Stomach (tissue), 9 donors: ENCODE results near the gene UCHL1. TPM values are rescaled to one million over a fixed set of nuclear protein-coding genes. Genes with fewer than 3 reads are reported as not detected.

Experiments used
- DNase-seq, 2 donors: peaks; one replicate each; pipeline versions ENCODE4 v3.0.0 to v3.0.0-alpha.2; 2013 to 2019
- H3K27ac ChIP-seq, 5 donors: fragments of 200-600 bp in 4 of 5; sonication (generic) in 4 of 5; one replicate each; pipeline ENCODE4 v1.5.1; 2013 to 2019; ENCODE audit warnings: mild to moderate bottlenecking in 1 of 5, moderate library complexity in 1 of 5
- H3K27me3 ChIP-seq, 3 donors: fragments of 200-600 bp; sonication (generic); one replicate each; pipeline ENCODE4 v1.5.1; 2017 to 2019; ENCODE audit warnings: mixed run types in 1 of 3
- H3K36me3 ChIP-seq, 4 donors: fragments of 200-600 bp; sonication (generic); 1 replicate in 3 of 4; 2 replicates in 1 of 4; pipeline ENCODE4 v1.5.1; 2016 to 2019
- H3K4me1 ChIP-seq, 4 donors: fragments of 200-600 bp; sonication (generic); one replicate each; pipeline ENCODE4 v1.5.1; 2016 to 2019
- H3K4me3 ChIP-seq, 4 donors: fragments of 200-600 bp; sonication (generic) in 3 of 4; one replicate each; pipeline ENCODE4 v1.5.1; 2016 to 2019; ENCODE audit warnings: mild to moderate bottlenecking in 1 of 4
- H3K9me3 ChIP-seq, 4 donors: fragments of 200-600 bp; sonication (generic); one replicate each; pipeline ENCODE4 v1.5.1; 2016 to 2019
- CTCF ChIP-seq, 7 experiments: fragments of 450-650 bp in 4 of 7; fragments of 200-600 bp in 3 of 7; sonication (generic) in 3 of 7; IDR thresholded peaks; one replicate each; pipeline ENCODE4 v1.5.1; 2016 to 2019; ENCODE audit warnings: antibody characterized with exemption in 7 of 7, control low read depth in 2 of 7, mild to moderate bottlenecking in 1 of 7
- EP300 ChIP-seq: sonication (generic); formaldehyde crosslinking; IDR thresholded peaks from one replicate; pipeline ENCODE4 v1.6.1; 2017; ENCODE audit warnings: antibody characterized with exemption
- POLR2A ChIP-seq, 4 donors: fragments of 450-650 bp; IDR thresholded peaks; one replicate each; pipeline ENCODE4 v1.6.1; 2016; ENCODE audit warnings: antibody characterized with exemption in 4 of 4, control low read depth in 2 of 4, mild to moderate bottlenecking in 1 of 4, moderate library complexity in 1 of 4
- POLR2AphosphoS5 ChIP-seq, 3 donors: sonication (generic); formaldehyde crosslinking; IDR thresholded peaks; one replicate each; pipeline ENCODE4 v1.6.1; 2016; ENCODE audit warnings: antibody characterized with exemption in 3 of 3
- WGBS, 5 donors: extraction: QIAGEN DNeasy Blood & Tissue Kit in 3 of 5; methylation state at CpG; one replicate each; pipeline versions ENCODE4 v1.1.5 to v1.1.7; 2013 to 2018; 5-methylcytosine and 5-hydroxymethylcytosine counted together
- intact Hi-C: fragments of 100-400 bp; cut with DNase I; formaldehyde crosslinking; loops from one replicate; pipeline ENCODE4 v1.15.1; 2023; ENCODE audit warnings: low total_unique reads
- polyA plus RNA-seq, 3 donors: library from polyadenylated mRNA; stranded (reverse); fragments of 200-250 nt; gene quantifications; one replicate each; pipeline ENCODE4 v1.2.3, GENCODE V29; 2013
- total RNA-seq, 5 donors: library from RNA; depleted of rRNA; stranded (reverse); fragments of >200 nt; gene quantifications; one replicate each; pipeline versions ENCODE4 v1.1.0 to v1.2.3, GENCODE V29; 2014 to 2016
- donor health status: healthy with polysubstance abuse.
- donor health status: Bipolar disorder and iron deficiency.
- donor health status: healthy.

UCHL1 gene
- total and polyA plus RNA-seq, 8 donors = 4.6 to 43.4 (median 18.7) TPM

GRCh38 chr4:41258783-41259182 lies 2.1 kb downstream of the UCHL1 start:
- TF ChIP-seq CTCF (IDR thresholded peaks at IDR 0.05) (no peak), POLR2AphosphoS5 (IDR thresholded peaks at IDR 0.05) (no peak), EP300 (no peak), POLR2A (IDR thresholded peaks at IDR 0.05) (no peak)
- Histone ChIP-seq H3K36me3 (no peaks in the 10 kb centered on the region), H3K27me3 (peaks cover 0 to 51% (median 19%) of the 10 kb centered on the region in 3 donors), H3K4me1 (peaks cover 9 to 20% (median 17%) of the 10 kb centered on the region in 4 donors), H3K4me3 (no peak overlapping the region), H3K9me3 (no peaks in the 10 kb centered on the region), H3K27ac (no peak overlapping the region)
- intact Hi-C loops = loop anchor here (10.0 kb wide), 1 partner anchor 626 kb away; no protein-coding TSS in a partner anchor
- peak in 1 of 2 donors; percentile 68 for DNase-seq
- WGBS, 5 donors = 62 to 73% (median 71%) methylated on average over 5 of the region's 5 CpGs

GRCh38 chr4:41260116-41260733 lies 3.5 kb downstream of the UCHL1 start:
- H3K27ac ChIP-seq = no peak overlapping the region
- intact Hi-C loops = no loop called here
- H3K4me3 ChIP-seq = no peak overlapping the region
- H3K36me3 ChIP-seq = no peaks in the 10 kb centered on the region
- TF ChIP-seq EP300 = no peak
- no peaks in the 10 kb centered on the region for H3K9me3 ChIP-seq
- peaks cover 0 to 42% (median 19%) of the 10 kb centered on the region in 3 donors for H3K27me3 ChIP-seq
- peaks cover 9 to 20% (median 17%) of the 10 kb centered on the region in 4 donors for H3K4me1 ChIP-seq
- 83 to 93% (median 89%) methylated on average over 9 of the region's 9 CpGs for WGBS, 5 donors
- no peak for DNase-seq

- TF ChIP-seq CTCF (IDR thresholded peaks at IDR 0.05) (no peak), EP300 (no peak), POLR2AphosphoS5 (IDR thresholded peaks at IDR 0.05) (no peak), POLR2A (IDR thresholded peaks at IDR 0.05) (no peak)
- Histone ChIP-seq H3K4me3 (no peak overlapping the region), H3K4me1 (peaks cover 4 to 9% (median 8%) of the 10 kb centered on the region in 4 donors), H3K27ac (no peak overlapping the region), H3K9me3 (no peaks in the 10 kb centered on the region), H3K36me3 (no peaks in the 10 kb centered on the region), H3K27me3 (peaks cover 0 to 22% (median 7%) of the 10 kb centered on the region in 3 donors)
- DNase-seq = no peak
- intact Hi-C loops = no loop called here
- 93 to 96% (median 93%) methylated on average over 6 of the region's 6 CpGs for WGBS, 5 donors
Observed at GRCh38 chr4:41262198-41262597, 5.5 kb downstream of the UCHL1 start.

- Histone ChIP-seq H3K4me3 (no peak overlapping the region), H3K27me3 (peaks cover 0 to 7% (median 0%) of the 10 kb centered on the region in 3 donors), H3K36me3 (no peaks in the 10 kb centered on the region), H3K27ac (no peak overlapping the region), H3K9me3 (no peaks in the 10 kb centered on the region), H3K4me1 (no peaks in the 10 kb centered on the region)
- 67 to 78% (median 71%) methylated on average over 1 of the region's 1 CpG for WGBS, 5 donors
- intact Hi-C loops = no loop called here
- no peak for TF ChIP-seq POLR2AphosphoS5 (IDR thresholded peaks at IDR 0.05)
- no peak for TF ChIP-seq CTCF (IDR thresholded peaks at IDR 0.05)
- TF ChIP-seq EP300 = no peak
- no peak for TF ChIP-seq POLR2A (IDR thresholded peaks at IDR 0.05)
- no peak for DNase-seq
Observed at GRCh38 chr4:41264212-41264611, 7.5 kb downstream of the UCHL1 start.

GRCh38 chr4:41267997-41268396 lies 11.3 kb downstream of the UCHL1 start:
- Histone ChIP-seq H3K27me3 (no peaks in the 10 kb centered on the region), H3K4me1 (no peaks in the 10 kb centered on the region), H3K27ac (no peak overlapping the region), H3K36me3 (no peaks in the 10 kb centered on the region), H3K9me3 (no peaks in the 10 kb centered on the region), H3K4me3 (no peak overlapping the region)
- DNase-seq = peak in 1 of 2 donors; percentile 16
- no peak for TF ChIP-seq EP300
- no peak for TF ChIP-seq CTCF (IDR thresholded peaks at IDR 0.05)
- 65 to 79% (median 77%) methylated on average over 7 of the region's 7 CpGs for WGBS, 5 donors
- intact Hi-C loops = no loop called here
